ENCODE measurements around the gene NADK2. TPM values are rescaled to one million over a fixed set of nuclear protein-coding genes. Genes with fewer than 3 reads are reported as not detected.

Gene NADK2
- total RNA-seq, 1 donor from 2014 or later, result 85.2 TPM

DNA sequence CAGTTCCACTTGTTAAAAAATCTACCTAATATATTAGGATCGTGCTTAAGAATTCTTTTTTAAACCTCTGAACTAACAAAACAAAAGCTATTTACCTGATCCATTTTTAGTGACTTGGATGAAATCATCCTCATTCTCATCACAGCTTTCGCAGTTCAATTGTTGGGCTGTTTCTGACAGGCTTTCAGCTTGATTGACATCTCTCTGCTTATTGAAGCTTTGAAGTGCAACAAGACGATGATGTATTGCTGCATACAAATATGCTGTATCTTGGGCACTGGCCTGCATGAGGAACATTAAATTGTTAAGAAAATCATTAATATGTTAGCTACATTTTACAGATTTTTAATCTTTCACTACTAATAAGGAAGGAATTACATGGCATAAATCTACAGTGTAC lies 9.5 kb upstream of the NADK2 start:
- DNase-seq (ENCODE audit: low spot score in 2 of 2), result no peak
- no peak for FAIRE-seq

DNA sequence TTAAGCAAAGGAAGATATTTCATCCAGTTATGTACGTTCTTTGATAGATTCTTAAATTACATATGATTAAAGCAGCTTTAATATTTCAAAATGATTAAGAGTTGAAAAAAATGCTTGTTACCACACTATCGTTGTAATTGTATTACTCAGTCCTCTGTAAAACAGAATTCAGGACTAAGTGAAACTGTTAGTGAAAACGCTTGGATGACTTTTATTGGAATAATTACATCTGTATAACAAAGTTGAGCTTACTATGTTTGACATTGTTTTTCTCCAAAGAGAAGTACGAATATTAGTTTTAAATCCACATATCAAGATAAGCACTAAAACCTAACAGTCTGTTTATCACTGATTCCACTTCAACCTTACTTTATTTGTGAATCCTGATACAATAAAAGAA lies 8.7 kb upstream of the NADK2 start:
- DNase-seq (ENCODE audit: low spot score in 2 of 2) (no peak), FAIRE-seq (no peak)

DNA sequence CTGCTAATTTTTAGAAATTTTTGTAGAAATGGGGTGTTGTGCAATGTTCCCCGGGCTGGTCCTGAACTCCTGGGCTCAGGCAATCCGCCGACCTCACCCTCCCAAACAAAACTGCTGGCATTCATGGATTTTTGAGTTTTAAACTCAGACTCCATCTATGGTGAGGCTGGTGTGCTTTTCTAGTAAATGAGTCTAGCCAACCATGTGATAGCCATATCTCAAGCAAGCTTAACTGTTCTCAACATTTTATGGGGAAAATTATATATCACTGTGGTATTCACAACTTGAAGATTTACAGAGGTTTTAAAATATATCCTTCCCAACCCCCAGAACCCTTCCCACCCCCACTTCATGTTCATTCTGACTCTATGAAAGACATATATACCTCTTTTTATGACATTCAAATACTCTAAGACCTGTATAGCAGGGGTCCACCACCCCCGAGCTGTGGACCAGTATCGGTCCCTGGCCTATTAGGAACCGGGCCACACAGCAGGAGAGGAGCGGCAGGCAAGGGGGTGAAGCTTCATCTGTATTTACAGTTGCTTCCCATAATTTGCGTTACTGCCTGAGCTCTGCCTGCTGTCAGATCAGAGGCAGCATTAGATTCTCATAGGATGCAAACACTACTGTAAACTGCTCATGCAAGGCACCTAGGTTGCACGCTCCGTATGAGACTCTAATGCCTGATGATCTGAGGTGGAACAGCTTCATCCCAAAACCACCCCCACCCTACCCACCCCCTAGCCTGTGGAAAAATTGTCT lies 4.5 kb upstream of the NADK2 start:
- DNase-seq (ENCODE audit: low spot score in 2 of 2) (no peak), FAIRE-seq (no peak)

DNA sequence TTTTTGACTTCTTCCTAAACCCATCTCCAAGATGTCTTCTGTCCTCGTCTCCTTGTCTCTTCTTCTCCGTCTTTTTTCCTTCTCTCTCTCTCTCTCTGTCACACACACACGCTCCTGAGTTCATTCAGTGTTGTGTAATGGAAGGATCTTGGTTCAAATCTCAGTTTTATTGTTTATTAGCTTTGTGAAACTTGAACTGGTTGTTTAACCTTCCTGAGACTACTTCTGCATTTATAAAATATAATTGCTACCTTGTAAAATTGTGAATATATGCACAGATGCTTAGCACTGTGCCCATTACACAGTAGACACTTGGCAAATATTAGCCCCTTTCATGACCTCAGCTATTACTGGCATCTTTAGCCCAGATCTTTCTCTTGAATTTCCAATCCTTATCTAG lies 2.4 kb upstream of the NADK2 start:
- DNase-seq (ENCODE audit: low spot score in 2 of 2) (no peak), FAIRE-seq (no peak)

DNA sequence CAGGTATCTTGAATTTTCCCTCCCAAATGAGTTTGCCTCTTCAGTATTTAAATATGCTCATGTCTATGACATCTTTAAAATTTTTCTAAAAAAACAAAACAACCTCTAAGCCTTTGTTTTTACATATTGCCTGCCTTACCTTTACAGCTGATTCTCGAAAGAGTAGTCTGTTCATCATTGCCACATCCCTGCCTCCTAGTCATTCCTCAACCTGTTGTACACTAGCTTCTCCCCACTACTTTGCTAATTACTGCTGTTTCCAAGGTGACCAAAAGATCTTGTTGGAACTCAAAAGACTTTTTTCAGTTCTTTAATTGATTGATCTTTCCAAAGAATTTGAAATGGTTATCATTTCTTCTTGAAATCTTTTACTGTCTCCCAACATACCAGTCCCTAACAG lies 1.9 kb upstream of the NADK2 start:
- FAIRE-seq (no peak), DNase-seq (ENCODE audit: low spot score in 2 of 2) (no peak)

DNA sequence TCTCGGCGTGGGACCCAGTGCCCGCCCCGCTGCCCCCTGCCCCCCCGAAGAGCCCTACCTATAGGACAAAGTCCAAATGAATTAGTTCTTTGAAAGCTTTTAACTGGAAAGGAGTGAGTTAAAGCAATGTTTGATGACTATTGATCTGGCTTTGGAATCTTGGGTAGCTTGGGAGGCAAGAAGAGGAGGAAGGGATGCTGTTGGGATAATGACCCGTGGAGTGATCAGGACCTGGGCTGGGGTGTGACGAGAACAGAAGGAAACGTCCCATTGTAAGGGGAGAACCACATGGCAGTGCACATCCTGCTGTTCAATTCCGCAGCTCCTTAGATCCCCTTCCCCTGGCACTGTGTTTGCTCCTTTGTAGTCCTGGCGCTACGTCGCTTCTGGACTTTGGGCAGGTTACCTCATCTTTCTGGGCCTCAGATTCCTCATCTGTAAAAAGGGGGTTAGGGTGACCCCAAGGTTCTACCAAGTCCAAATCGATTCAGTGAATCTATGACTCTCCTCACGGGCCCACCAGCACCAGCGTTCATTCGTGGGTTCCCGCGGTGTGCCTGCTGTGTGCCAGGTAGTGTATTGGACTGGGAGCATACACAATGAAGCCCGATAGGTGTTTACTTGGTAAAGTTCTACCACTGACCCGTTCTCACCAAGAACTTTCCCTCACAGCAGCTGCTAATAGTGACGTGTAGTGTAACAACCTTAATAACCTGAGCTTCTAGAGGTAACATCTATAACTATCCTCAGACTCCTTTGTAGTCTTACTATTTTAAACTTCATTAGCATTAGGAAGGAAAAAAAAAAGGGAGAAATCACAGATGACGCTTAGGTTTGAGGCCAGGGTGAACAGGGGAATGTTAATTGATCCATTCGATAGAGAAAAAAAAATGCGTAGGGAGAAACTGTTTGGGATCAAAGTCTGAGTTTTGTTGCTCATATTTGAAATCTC lies 1.1 kb upstream of the NADK2 start:
- no peak for FAIRE-seq
- no peak for DNase-seq (ENCODE audit: low spot score in 2 of 2)

DNA sequence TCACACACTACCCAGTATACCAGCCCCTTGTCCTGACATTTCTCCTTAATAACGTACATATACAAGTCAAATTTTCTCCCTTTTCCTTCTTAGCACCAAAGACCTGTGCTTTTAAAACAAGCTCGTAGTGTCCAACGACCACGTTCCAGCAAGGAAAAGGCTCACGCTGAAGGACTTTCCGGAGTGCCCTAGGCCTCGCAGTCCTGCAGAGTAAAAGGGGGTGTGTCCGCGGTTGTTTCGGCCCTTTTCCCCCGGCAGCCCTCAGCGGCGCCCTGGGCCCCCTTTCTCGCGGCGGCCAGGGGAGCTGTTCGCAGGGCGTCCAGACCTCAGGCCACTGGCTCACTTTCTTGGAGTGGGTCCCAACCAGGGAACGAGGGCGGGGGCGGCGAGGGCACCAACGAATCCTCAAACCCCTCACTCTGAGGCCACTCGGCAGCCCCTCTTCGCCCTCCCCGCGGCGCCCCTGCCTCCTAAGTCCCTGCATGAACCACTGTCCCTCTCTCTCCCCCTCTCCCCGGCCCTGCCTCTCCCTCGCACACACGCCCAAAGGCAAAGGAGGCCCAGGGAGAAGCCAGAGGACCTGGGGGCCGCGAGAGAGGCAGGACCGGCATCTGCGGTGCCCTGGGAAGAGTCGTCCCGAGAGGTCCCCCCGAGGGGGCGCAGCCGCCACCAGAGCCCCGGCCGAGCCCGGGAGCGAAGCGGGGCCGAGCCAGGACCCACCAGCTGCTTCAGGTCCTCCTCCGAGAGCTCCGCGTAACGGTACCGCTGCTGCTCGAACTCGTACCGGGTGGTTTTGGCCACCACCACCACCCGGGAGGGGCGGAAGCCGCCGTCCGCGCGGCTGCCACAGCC lies 720 bp downstream of the NADK2 start:
- DNase-seq (ENCODE audit: low spot score in 2 of 2) (peak; percentile 35 to 37), FAIRE-seq (no peak)

DNA sequence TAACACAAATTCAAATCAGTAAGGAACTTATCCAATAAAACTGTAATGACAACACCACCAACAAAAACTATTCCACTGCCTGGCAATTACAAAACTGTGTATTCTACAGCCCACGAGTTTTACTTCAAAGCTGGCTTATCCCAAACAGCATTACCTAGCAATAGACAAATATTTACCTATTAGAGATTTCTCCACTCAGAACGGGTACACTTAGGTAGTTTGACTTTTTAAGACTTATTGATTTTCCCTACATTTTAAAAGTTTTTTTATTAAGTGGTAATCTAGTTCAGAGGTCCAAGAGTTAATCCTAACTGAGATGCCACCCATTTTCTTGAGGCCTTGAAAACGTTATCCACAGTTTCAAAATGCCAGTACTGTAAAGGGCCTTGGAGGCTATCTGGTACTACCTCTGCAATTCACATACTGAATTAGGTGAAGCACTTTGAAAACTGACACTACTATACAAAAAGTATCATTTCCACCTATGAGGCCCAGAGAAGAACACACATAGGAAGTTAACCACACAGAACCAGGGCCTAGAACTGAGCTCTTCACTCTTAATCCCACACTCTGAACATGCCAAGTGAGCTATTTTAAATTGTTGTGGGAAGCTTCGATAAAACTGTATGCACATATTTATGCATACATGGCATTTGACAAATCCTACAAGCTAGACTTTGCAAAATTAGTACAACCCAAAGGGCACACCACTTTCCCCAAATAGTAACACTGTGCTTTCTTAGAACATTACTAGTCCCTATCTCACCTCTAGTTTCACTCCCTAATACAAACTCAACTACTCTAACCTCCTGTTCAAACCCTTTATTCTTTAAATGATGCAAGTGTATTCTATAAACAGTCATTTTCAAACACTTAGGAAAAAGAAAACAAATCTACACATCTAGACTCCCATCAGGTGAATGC lies 2.1 kb downstream of the NADK2 start:
- no peak for FAIRE-seq
- DNase-seq (ENCODE audit: low spot score in 2 of 2), result no peak

DNA sequence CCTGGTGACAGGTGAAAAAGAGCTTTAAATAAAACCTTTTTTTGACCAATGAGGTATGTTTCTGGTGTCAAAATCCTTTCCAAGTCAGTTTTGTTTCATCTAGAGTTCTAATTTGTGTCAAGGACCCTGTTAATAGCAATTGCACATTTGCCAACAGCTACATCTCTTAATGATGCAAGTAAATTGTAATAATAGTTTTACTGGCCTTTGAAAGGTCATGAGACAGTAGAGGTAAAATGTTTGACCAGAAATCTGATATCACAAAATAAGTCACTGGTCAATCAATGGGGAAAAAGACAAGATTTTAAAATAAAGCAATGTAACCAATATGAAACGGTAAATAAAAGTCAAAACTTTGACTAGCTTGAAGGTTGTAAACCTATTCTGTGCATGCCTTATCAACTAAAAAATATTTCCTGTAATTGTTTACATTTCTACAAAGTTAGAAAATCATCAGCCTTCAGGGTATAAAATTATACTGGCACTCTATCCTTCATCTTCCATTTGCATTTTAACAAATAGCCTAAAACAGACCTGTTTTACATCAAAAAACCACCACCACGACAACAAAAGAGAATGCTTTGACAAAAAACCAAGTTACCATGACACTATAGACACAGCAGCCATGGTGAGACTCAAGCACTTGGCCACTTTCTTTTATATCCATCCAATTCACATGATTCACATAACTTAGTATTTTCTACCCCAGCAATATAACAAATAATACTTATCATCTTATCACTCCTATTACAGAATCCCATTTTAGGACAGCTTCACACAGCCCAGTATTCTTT lies 3.0 kb downstream of the NADK2 start:
- no peak for FAIRE-seq
- DNase-seq (ENCODE audit: low spot score in 2 of 2), result no peak

DNA sequence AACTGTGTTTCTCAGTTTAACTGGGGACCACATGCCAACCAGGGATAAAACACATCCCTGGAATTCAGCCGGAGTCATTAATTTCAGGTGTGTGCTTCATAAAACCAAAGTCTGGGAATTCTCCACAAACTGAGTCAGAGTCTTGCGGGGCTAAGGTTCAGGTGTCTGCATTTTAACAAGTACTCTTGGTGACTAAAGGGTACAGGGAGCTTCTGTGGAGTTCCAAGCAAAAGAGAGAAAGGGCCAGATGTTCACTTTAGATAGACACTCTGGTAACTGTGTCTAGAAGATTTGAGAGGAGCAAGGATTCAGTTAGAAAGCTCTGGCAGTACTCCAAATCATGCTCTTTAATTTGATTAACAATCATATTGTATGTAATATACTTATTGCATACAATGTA lies 4.0 kb downstream of the NADK2 start:
- FAIRE-seq, result no peak
- DNase-seq (ENCODE audit: low spot score in 2 of 2), result no peak

DNA sequence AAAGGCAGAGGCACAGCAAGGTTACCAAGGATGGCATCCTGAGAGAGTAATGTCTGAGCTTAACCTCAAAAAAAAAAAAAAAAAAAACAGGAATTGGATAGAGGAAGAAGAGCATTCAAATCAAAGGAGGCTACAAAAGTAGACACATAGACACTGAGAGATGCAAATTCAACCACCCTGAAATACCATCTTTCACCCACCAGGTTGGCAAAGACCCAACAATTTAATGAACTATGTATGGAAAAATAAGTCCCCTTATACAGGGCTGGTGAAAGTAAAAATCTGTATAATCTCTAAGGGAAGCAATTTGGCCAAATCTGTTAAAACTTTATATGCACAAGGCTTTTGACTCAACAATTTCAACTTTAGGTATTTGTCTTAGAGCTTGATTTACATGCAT lies 4.9 kb downstream of the NADK2 start:
- FAIRE-seq (no peak), DNase-seq (ENCODE audit: low spot score in 2 of 2) (no peak)

DNA sequence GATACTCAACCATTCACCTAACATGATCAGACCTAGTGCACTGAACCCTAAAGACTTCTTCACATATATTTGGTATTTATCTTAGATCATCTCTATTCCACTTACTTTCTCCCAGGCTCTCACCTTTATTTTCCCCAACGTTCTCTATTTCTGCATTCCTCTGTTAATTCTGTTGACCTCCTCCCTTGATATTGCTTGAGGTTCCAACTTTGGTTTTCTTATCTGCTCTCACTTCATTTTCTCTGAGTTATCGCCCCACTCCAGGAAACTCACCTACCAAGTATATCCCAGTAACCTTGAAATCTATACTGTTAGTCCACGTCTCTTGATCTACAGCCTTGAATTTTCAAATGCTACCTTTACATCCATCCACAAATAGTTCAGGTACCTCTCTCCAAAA lies 9.2 kb downstream of the NADK2 start:
- FAIRE-seq (no peak), DNase-seq (ENCODE audit: low spot score in 2 of 2) (no peak)

DNA sequence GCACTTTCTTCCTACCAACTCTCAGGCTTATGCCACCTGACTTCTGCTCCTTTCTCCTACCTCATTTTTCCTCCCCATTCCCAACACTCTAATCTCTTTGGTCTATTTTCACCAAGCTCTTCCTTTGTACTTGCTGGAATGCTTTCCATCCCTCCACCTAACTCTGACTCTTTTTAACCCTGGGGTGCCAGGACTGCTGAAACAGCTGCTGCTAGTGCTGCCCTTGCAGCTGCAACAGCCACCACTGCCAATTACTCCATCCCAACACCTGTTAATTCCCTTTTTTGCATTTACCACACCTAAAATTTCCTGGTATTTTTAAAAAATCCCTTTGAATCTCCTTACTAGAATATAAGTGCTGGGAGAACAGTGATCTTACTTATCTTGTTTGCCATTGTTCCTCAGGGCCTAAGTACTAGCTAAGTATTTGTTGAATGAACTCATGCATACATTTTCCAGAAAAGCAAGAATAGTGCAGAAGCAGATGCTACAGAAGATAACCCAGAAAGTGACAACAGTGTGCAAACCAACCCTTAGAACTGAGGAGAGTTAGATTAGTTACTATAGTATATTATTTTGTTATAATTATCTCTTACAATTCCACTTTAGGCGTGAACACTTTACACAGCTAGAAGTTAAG lies 11.5 kb downstream of the NADK2 start:
- FAIRE-seq (no peak), DNase-seq (ENCODE audit: low spot score in 2 of 2) (no peak)

DNA sequence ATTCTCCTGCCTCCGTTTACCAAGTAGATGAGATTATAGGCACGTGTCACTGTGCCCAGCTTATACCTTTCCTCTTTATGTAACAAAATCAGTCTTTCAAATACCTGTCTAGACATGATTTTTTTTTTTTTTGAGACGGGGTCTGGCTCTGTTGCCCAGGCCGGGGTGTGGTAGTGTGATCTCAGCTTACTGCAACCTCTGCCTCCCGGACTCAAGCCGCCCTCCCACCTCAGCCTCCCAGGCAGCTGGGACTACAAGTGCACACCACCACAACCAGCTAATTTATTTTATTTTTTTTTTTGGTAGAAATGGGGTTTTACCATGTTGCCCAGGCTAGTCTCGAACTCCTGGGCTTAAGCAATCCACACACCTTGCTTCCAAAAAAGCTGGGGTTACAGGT lies 13.2 kb downstream of the NADK2 start:
- FAIRE-seq (no peak), DNase-seq (ENCODE audit: low spot score in 2 of 2) (no peak)

DNA sequence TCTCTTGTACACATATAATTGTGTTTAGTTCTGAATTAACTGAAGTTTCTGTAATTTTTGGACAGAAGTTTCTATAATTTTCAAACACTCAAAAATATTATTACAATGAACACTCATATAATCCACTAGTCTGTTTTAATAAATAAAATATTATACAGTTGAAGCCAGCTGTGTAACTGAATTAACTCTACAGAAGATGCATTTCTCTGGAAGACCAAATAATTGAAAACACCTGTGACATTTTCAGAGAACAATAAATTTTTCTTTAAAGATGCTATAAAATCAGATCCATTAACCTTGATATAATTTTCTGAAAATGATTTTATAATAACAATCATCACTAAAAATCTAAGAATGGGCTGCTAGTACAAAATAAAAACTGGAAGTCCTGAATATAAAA lies 14.7 kb downstream of the NADK2 start:
- FAIRE-seq, result no peak
- DNase-seq (ENCODE audit: low spot score in 2 of 2), result no peak

DNA sequence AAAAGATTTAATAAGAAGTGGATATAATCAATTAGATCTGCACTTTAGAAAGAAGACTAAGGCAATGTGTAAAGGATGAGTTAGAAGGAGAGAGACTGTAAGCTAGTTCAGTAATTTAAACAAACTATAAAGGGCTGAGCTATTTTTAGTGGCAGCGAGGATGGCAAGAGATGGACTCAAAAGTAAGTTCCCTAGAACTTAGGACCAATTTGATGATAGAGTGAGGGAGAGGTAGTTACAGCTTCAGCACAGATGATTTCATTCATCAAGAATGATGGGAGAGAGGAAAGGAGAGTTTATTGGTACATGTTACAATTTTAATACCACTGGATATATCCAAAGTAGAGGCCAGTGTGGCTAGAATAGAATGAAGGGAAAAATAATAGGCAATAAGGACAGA lies 19.1 kb downstream of the NADK2 start:
- FAIRE-seq (no peak), DNase-seq (ENCODE audit: low spot score in 2 of 2) (no peak)

DNA sequence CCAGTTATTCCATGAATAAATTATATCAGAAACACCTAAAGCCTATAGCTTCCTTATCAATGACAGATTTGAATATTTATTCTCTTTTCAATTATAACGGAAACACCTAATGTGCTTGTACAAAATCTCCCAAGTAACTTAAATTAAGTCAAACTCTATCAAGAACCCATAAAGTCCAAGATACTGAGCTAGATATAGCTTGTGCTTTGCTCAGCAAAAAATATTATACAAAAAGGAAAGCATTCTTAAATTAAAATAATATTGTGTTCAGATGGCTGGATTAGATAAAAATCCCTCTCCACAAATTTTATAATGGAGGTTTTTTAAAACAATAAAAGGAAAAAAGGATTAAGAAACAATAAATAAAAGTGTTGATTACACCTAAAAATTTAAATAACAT lies 23.7 kb downstream of the NADK2 start:
- FAIRE-seq (peak; percentile 30), DNase-seq (ENCODE audit: low spot score in 2 of 2) (no peak)

DNA sequence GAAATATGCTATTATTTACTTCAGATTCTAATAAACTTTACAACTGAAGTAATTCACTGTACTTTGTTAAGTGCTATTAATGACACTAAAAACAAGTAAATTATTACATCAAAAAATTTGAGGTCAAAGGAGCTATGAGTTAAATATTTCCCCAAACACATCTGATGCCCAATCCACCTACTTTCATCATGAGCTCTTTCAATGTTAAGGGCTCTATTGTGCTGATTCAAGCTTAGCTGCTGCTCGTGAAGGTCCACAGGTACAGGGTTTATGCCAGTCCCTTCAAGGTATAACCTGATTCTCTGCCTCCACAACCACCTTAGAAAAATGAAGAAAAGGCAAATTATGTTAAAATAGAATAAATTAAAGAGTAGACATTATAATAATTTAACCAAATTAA lies 24.2 kb downstream of the NADK2 start:
- DNase-seq (ENCODE audit: low spot score in 2 of 2), result no peak
- FAIRE-seq, result no peak

DNA sequence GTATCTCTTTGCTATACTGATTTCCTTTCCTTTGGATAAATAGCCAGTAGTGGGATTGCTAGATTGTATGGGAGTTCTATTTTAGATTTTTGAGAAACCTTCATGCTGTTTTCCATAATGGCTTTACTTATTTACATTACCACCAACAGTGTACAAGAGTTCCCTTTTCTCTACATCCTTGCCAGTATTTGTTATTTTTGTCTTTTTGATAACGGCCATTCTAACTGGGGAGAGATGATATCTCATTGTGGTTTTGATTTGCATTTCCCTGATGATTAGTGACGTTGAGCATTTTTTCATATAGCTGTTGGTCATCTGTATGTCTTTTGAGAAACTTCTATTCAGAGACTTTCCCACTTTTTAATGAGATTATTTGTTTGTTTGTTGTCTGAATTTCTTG lies 25.8 kb downstream of the NADK2 start:
- FAIRE-seq, result no peak
- no peak for DNase-seq (ENCODE audit: low spot score in 2 of 2)

Measured in frontal cortex (tissue), 4 donors.